Activated CD8-positive, alpha-beta memory T cell treated with anti-CD3 and anti-CD28 coated beads, Interleukin-2, amount 50 U/mL, for 24 hours (primary cell): ENCODE results near the gene MEGF8.

Experiments used
- DNase-seq: peaks from one replicate; pipeline ENCODE4 v3.0.0-alpha.2; 2020; ENCODE audit errors: extremely low read depth

Gene MEGF8

DNA sequence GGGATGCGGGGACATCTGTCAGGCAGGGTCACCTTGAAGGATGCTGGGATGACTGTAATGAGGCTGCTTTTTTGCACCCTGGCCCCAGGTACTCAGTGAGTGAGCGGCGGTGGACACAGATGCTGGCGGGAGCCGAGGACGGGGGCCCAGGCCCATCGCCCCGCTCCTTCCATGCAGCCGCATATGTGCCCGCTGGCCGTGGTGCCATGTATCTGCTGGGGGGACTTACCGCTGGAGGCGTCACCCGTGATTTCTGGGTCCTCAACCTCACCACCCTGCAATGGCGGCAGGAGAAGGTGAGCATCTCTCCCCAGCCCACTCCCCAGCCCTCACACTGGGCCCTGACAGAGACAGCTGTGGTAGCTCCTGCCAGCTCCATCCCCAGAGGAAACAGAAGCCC lies 31.3 kb downstream of the MEGF8 start:
- DNase-seq: no peak

DNA sequence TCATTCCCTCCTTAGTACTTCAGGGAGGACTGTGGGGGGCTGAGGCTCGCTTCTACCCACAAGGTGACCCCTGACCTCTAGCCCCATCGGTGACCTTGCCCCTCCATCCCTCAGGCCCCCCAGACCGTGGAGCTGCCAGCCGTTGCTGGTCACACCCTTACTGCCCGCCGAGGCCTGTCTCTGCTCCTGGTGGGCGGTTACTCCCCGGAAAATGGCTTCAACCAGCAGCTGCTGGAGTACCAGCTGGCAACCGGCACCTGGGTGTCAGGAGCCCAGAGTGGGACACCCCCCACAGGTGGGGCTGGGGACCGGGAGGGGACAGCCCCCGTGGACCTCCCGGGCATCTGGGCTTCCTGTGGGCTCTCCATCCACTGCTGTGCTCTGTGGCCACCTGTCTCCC lies 31.9 kb downstream of the MEGF8 start:
- no peak for DNase-seq

DNA sequence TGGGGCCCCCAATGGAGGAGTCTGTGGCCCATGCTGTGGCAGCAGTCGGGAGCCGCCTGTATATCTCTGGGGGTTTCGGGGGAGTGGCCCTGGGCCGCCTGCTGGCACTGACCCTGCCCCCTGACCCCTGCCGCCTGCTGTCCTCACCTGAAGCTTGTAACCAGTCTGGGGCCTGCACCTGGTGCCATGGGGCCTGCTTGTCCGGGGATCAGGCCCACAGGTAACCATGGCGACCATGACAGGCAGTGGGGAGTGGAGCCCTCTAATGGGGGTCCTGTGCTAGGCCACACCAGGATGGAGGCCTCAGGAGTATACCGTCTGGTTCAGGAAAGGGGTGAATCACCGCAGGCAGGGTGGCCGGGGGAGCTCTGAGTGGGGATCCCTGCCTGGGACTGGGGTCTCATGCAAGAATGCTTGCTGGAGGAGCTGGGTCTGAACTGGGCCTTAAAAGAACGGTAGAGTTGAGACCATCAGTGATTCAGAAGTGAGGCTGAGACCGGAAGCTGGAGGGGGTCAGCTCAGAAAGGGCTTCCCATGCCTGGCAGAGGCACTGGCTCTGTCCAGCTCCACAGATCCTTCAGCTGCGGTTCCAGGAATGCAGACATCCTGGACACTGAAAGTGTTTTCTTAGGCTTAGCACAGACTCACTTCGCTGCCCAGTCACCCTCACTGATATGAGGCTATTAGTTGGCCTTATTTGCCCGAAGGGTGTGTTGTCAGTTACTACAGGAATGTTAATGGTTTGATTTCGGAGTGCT lies 35.5 kb downstream of the MEGF8 start:
- DNase-seq: no peak

DNA sequence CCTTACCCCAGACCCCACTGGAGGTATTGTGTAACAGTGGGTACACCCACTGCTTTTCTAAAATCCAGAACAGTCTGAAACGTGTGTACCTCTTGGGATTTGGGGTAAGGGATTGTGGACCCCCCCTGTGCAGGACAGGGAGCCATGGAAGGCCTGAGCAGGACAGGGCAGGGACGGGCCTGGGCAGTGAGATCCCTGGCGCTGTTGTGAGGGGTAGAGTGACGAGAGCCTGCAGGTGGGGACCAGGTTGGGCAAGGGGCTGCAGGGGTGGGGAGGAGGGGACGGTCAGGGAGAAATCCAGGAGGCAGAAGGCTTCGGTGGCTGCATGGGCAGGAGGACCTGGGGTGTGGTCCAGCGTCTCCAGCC lies 36.1 kb downstream of the MEGF8 start:
- no peak for DNase-seq

DNA sequence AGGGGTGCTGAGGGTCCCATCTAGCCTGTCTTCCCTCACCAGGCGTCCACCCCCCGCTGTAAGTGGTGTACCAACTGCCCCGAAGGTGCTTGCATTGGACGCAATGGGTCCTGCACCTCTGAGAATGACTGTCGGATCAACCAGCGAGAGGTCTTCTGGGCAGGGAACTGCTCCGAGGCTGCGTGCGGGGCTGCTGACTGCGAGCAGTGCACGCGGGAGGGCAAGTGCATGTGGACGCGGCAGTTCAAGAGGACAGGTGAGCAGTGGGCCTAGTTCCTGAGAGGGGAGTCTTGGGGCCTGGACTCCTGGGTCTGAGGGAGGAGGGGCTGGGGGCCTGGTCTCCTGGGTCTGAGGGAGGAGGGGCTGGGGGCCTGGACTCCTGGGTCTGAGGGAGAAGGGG lies 36.9 kb downstream of the MEGF8 start:
- no peak for DNase-seq

DNA sequence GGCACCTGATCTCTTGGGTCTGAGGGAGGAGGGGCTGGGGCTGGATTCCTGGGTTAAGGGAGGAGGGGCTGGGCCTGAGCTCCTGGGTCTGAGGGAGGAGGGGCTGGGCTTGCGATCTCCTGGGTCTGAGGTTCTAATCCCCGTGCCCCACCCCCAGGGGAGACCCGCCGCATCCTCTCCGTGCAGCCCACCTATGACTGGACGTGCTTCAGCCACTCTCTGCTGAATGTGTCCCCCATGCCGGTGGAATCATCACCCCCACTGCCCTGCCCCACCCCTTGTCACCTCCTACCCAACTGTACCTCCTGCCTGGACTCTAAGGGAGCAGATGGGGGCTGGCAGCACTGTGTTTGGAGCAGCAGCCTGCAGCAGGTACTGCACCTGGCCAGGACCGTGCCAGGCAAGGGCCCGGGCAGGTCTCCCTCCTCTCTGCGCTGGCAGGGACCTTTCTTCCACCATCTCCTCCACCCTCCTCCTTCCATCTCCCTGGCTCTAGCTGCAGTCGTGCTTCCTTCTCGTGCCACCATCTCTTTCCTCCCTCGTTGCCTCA lies 37.5 kb downstream of the MEGF8 start:
- DNase-seq: no peak

DNA sequence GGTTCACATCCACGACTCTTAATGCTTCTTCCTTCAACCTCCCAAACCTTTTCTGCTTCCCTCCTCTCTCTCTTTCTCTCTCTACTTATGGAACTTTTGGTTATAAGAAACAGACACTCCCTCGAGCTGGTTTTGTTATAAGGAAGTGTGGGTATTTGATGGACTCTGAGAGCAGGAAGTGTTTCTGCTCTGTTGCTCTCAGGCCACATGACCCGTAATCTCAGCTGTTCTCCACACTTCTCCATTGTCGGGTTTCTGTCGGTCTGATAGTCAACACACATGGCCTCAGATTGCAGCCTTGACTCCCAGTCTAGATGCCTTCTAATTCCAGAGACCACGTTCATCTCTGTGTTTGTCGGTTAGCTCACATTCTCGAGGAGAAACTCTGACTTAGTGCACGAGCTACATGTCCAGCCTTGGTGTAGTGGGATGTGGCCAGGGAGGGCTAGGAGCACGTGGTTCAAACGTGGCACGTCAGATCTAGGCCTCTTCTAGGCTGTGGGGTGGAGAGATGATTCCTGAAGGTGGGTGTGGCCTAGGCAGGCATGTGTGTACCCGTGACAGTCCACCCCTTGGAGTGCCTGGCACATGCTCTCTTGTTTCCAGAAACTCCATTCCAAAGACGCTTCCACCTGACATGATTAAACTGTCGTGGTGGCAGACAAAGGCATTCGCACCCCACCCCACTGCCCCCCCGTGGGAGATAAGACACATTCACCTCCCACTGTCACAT lies 38.3 kb downstream of the MEGF8 start:
- no peak for DNase-seq

DNA sequence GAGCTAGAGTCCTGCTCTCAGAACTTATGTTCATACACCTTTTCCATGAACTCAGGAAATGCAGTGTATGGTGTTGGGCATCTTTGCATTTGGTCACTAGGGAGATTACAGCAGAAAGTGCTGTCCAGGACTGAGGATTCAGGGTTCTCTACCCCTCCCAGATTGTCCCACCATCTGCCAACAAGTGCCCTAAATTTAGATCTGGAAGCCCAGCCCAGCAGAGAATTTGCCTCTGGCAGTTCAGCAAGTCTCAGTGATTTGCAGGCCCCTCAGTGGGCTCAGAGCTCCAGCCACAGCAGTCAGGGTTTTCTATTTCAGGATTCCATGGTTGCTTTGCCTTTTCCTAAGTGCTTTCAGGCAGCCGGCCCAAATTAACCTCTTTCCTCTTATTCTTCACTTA lies 41.2 kb downstream of the MEGF8 start:
- DNase-seq: no peak

DNA sequence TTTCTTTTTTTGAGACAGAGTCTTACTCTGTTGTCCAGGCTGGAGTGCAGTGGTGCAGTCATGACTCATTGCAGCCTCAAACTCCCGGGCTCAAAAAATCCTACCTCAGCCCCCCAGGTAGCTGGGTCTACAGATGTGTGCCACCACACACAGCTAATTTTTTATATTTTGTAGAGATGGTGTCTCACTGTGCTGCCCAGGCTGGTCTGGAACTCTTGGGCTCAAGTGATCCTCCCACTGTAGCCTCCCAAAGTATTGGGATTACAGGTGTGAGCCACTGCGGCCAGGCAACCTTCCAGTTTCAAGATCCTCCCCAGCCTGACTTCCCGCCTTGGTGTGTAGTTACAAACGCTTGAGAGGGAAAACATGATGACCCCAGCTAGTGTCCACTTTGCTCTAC lies 42.5 kb downstream of the MEGF8 start:
- no peak for DNase-seq

DNA sequence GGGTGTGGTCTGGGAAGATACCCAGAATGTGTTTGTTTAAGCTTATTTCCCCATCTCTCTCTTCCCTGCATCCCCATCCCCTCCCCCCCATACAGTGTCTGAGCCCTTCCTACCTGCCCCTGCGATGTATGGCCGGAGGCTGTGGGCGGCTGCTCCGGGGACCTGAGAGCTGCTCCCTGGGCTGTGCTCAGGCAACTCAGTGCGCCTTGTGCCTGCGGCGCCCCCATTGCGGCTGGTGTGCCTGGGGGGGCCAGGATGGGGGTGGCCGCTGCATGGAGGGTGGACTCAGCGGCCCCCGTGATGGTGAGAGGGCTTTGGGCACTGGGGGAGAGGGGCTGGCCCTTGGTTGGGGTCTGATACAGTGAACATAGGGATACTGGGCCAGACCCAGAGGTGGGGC lies 42.9 kb downstream of the MEGF8 start:
- no peak for DNase-seq

DNA sequence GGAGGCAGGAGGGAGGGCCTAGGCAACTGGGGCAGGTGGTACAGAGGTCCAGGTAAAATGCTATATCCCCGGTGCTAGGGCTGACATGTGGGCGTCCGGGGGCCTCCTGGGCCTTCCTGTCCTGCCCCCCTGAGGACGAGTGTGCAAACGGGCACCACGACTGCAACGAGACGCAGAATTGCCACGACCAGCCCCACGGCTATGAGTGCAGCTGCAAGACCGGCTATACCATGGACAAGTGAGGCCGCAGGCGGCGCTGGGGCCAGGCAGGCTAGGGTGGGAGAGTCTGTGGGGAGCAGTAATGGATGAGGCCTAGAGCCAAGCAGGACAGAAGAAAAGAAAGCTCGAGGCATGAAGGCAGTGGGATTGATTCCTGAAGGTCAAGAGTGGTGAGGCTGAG lies 43.3 kb downstream of the MEGF8 start:
- DNase-seq: no peak

DNA sequence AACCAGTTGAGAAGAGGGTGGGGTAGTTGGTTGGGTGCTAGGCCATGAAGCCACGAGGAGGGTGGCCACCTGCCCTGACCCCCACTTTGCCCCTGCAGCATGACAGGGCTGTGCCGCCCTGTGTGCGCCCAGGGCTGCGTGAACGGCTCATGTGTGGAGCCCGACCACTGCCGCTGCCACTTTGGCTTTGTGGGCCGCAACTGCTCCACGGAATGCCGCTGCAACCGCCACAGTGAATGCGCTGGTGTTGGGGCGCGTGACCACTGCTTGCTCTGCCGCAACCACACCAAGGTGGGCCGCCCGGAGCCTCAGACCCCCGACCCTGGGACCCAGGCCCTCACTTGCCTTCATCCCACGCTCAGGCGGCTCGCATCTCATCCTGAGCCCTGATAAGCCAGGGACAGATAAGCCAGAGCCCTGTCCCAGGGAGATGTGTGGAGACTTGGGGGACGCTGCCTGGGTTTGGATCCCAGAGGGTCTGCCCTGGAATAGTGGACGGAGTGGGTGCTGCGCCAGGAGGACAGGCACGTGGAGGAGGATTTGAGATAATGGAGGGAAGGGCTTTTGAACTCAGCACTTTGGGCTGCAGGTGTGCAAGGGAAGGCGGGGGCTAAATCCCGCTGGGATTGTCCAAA lies 44.1 kb downstream of the MEGF8 start:
- DNase-seq: no peak

DNA sequence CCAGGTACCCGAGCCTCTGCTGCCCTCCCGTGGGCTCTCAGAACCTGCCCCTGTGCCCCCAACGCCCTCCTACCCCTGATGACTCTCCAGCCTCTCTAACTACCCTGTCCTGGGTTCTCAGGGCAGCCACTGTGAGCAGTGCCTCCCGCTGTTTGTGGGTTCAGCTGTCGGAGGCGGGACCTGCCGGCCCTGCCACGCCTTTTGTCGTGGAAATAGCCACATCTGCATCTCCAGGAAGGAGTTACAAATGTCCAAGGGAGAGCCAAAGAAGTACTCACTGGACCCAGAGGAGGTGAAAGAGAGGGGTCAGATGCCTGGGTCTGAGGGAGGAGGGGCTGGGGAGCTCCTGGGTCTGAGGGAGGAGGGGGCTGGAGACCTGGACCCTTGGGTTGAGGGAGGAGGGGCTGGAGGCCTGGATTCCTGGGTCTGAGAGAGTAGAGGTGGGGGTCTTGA lies 44.7 kb downstream of the MEGF8 start:
- DNase-seq: no peak

DNA sequence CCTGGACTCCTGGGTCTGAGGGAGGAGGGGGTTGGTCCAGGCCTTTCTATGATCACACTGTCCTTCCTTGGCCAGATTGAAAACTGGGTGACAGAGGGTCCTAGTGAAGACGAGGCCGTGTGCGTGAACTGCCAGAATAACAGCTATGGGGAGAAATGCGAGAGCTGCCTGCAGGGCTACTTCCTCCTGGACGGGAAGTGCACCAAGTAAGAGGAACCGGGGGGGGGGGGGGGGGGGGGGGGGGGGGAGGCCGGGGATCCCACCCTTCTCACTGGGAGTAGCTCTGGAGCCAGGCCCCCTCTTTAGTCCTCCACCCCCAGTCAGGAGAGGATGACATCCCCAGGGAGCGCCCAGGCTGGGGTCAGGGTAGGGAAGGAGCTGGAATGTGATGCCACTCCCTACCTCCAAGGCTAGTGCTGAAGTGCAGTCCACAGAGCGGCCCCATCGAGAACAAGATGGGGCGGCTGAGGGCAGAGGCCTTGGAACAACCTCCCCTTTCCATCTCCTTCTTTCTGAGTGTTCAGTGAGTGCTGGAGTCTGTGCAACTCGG lies 45.3 kb downstream of the MEGF8 start:
- DNase-seq: no peak

DNA sequence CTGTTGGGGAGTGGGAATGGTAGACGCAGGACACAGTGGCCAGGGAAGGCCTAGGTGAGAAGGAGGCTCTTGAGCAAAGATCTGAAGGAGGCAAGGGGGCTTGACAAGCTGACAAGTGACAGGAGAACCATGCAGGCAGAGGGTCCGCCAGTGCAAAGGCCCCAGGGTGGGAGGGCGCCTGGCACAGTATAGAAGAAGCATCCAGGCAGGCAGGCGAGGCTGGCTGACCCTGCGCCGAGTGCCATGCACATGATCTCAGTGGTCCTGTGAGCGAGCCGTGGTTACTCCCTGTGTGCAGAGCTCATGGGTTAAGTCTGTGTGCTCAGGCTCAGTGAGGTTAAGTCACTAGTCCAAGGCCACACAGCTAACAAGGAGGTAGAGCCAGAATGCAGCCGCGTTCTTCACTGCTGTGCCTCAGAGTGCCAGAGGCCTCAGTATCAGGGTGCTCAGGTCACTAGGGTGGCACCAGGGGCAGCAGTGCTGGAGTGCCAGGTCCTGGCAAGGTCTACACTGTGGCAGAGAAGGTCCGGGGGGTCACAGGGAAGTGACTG lies 49.5 kb downstream of the MEGF8 start:
- no peak for DNase-seq

DNA sequence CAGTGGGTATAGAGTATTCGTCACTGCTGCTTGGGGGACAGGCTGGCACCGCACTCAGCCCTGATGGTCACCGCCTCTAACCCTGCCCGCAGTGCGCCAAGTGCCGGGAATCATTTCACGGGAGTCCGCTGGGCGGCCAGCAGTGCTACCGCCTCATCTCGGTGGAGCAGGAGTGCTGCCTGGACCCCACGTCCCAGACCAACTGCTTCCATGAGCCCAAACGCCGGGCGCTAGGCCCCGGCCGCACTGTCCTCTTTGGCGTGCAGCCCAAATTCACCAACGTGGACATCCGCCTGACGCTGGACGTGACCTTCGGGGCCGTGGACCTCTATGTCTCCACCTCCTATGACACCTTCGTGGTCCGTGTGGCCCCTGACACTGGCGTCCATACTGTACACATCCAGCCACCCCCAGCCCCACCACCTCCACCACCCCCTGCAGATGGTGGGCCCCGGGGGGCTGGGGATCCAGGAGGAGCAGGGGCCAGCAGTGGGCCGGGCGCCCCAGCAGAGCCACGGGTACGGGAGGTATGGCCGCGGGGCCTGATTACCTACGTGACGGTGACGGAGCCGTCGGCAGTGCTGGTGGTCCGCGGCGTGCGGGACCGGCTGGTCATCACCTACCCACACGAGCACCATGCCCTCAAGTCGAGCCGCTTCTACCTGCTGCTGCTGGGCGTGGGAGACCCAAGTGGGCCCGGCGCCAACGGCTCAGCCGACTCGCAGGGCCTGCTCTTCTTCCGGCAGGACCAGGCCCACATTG lies 50.2 kb downstream of the MEGF8 start:
- no peak for DNase-seq

DNA sequence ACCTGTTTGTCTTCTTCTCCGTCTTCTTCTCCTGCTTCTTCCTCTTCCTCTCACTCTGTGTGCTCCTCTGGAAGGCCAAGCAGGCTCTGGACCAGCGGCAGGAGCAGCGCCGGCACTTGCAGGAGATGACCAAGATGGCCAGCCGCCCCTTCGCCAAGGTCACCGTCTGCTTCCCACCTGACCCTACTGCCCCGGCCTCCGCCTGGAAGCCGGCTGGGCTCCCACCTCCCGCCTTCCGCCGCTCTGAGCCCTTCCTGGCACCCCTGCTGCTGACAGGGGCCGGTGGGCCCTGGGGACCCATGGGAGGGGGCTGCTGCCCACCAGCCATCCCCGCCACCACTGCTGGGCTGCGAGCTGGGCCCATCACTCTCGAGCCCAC lies 50.7 kb downstream of the MEGF8 start:
- DNase-seq: no peak

DNA sequence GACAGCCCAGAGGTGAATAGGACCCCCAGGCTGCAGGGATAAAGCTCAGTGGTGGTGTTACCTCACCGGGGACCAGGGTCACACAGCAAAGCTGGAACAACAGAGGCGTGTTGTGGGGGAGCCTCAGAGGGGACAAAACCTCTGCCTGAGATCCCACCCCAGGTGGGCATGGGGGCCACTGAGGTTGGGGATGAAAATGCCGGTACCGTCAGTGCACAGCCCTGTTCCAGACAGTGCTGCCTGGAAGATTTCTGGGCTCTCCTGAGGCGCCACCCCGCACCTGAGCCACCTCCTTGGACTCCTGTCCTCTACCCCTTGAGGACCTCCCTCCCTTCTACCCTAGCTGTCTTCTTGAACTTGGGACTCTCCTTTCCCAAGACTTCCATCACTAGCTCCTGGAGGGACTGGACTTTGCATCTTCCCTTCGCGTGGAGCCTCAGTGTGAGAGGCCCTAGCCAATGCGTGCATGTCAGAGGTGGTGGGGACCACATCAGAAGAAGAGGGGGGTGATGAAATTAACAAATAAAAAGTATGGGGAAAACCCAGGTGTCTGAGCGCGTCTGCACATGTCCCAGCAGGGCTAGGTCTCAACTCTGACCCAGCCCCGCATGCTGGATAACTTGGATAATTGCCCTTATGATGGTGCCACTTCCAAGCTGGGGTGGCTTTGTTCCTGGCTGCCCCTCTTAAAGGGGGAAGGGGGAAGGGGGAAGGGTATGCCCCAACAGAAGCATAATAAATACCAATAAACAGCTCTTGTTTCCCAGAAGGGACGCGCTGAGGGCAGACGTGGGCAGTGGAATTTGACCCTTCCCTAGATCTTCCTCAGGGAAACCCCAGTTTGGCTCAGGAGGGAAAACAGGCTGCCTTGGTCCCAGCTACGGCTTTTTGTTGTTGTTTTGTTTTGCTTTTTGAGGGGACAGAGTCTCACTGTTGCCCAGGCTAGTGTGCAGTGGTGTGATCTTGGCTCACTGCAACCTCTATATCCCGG lies 53.1 kb downstream of the MEGF8 start:
- no peak for DNase-seq

DNA sequence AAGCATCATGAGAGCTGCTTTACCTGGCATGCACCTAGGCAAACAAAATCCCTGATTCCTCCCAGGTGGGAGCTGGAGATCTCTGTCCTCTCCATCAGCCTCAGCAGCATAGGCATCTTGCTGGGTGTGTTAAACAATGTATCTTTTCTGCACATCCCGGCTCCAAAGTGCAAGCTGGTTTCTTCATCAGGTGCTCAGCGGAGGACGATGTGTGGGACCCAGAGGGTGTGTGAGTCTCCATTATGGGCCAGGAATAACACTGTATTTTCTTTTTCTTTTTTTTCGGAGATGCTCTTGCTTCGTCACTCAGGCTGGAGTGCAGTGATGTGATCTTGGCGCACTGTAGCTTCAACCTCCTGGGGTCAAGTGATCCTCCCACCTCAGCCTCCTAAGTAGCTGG lies 54.7 kb downstream of the MEGF8 start:
- no peak for DNase-seq
